Measurements from ENCODE around the gene TMEM229B. TPM values are rescaled to one million over a fixed set of nuclear protein-coding genes. Genes with fewer than 3 reads are reported as not detected.

Gene TMEM229B
- total RNA-seq, 1 donor from 2014 or later = 1.4 TPM

DNA sequence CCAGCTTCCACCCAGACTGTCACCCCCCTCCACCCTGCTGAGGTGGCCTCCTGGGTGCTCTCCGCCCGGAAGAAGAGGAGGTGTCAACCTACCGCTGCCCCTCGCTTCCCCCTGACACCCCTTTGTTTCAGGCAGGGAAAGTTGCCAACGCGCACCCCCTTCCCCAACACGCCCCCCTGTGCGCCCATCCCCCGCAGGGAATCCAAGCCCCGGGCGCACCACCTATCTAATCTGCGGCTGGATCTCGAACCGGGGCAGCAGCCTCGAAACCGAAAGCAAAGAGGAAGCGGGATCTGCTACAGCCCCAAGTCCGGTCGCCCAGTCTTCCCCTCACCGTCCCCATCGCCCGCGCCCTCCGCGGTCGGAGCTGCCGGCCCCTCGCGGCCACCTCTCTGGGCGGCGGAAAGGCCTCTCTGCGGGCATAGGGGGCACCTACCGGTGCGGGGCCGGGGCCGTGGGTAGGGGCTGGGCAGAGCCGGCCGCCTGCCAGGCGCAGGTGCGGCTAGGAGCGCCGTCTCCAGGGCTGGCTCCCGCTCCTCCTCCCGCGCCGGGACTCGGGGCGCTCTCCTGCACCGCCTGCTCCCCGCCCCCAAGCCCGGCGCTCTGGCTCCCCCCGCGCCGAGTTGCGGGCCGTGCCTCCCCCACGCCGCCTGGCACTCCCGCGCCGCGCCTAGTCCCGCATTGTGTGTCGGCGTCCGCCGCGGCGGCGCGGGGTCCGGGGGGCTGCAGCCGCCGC lies 26.3 kb upstream of the TMEM229B start:
- Histone ChIP-seq H3K4me1 (peaks cover 24% of the 10 kb centered on the region), H3K9me3 (replicated peaks) (no peaks in the 10 kb centered on the region), H3K27me3 (ENCODE audit: low read depth) (peaks cover 19% of the 10 kb centered on the region), H3K4me3 (peak overlapping the region; percentile 86), H3K27ac (replicated peaks) (peak overlapping the region; percentile 50), H3K36me3 (no peaks in the 10 kb centered on the region)
- TF ChIP-seq, protein P1, sequence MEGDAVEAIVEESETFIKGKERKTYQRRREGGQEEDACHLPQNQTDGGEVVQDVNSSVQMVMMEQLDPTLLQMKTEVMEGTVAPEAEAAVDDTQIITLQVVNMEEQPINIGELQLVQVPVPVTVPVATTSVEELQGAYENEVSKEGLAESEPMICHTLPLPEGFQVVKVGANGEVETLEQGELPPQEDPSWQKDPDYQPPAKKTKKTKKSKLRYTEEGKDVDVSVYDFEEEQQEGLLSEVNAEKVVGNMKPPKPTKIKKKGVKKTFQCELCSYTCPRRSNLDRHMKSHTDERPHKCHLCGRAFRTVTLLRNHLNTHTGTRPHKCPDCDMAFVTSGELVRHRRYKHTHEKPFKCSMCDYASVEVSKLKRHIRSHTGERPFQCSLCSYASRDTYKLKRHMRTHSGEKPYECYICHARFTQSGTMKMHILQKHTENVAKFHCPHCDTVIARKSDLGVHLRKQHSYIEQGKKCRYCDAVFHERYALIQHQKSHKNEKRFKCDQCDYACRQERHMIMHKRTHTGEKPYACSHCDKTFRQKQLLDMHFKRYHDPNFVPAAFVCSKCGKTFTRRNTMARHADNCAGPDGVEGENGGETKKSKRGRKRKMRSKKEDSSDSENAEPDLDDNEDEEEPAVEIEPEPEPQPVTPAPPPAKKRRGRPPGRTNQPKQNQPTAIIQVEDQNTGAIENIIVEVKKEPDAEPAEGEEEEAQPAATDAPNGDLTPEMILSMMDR (IDR thresholded peaks at IDR 0.05; ENCODE audit: borderline replicate concordance) = no peak
- DNase-seq = peak; percentile 36
- intact Hi-C loops (cut with micrococcal nuclease) = no loop called here

DNA sequence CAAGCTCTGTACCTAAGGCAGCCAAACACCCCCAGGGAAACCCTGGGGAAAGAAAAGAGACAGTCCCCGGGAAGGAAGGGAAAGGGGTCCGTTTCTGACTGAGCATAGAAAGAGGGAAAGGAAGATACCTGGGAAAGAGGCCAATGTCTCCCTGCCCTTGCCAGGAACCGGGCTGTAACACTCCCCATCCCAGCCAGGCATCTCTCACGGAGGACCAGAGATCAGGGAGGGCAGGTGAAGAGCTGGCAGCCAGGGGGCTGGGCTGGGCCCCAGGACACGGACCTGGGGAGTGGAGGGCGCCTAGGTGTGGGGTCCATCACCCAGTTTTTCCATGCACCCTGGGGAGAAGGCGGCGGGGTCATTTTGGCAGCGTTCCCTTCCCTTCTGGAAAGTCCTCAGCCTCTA lies 25.7 kb upstream of the TMEM229B start:
- Histone ChIP-seq H3K9me3 (replicated peaks) (no peaks in the 10 kb centered on the region), H3K27me3 (ENCODE audit: low read depth) (peaks cover 13% of the 10 kb centered on the region), H3K27ac (replicated peaks) (peak overlapping the region; percentile 50), H3K4me1 (peaks cover 24% of the 10 kb centered on the region), H3K4me3 (peak overlapping the region; percentile 86), H3K36me3 (no peaks in the 10 kb centered on the region)
- TF ChIP-seq, protein P1 (IDR thresholded peaks at IDR 0.05; ENCODE audit: borderline replicate concordance) = no peak
- intact Hi-C loops (cut with micrococcal nuclease) = no loop called here
- no peak for DNase-seq

DNA sequence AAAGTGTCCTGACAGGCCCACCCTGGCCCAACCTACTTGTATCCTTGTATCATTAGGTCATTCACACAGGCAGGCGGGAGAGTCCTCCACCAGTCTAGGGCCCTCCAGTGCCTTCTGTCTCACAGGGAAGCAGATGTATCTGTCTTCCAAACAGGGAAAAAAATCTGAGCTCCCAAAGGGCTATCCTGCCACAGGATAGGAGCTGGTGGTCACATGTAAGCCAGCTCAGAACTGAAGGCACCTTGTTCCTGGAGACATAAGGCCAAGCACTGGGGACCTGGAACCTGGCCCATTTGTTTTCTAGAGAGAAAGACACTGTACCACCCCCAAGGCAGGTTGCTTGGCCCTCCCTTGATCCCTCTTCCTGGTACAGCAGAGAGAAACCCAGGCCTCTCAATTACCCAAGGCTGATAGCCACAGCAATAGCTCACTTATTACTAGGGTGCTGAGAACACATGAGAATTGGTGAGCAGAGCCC lies 25.1 kb upstream of the TMEM229B start:
- intact Hi-C loops (cut with micrococcal nuclease) = no loop called here
- DNase-seq = no peak
- Histone ChIP-seq H3K27ac (replicated peaks) (no peak overlapping the region), H3K4me3 (peak overlapping the region; percentile 86), H3K27me3 (ENCODE audit: low read depth) (peaks cover 7% of the 10 kb centered on the region), H3K4me1 (peaks cover 24% of the 10 kb centered on the region), H3K9me3 (replicated peaks) (no peaks in the 10 kb centered on the region), H3K36me3 (no peaks in the 10 kb centered on the region)
- TF ChIP-seq, protein P1 (IDR thresholded peaks at IDR 0.05; ENCODE audit: borderline replicate concordance) = no peak

DNA sequence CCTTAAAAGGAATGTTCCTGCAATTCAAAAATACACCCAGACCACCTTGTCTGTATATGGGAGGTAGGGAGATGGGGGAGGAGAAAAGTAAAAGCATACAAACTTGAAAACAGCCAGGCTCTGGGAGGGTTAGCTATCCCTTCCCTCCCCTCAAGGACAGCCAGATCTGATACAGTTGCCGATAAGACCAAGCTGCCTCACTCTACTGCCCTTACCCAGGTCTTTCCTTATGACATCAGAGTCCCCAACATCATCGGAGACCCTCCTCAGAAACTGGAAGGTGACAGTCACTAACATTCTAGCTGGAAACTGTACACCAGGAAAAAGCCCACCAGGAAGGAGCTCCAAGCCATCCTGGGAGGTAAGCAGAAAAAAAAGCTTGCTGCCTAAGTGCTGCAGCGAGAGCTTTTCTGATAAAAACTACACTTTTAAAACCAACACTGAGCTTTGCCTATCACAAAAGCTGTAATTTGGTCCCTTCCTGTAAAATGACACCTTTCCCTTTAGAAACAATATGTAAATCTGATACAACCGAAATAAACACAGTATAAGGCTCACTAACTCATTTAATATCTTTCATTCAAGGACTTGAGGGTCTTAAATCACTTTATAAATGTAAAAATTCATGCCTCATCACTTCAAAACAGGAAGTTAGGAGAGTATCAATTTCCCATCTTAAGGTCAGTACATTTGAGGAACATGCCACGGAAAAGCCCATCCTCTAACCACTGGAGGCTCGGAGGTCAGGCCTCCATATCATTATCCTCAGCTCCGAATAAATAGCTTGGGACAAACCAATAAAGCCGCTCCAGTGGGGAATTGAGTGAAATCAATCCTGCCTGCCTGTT lies 24.2 kb upstream of the TMEM229B start:
- Histone ChIP-seq H3K9me3 (replicated peaks) (no peaks in the 10 kb centered on the region), H3K27ac (replicated peaks) (no peak overlapping the region), H3K36me3 (no peaks in the 10 kb centered on the region), H3K4me1 (peaks cover 24% of the 10 kb centered on the region), H3K27me3 (ENCODE audit: low read depth) (no peaks in the 10 kb centered on the region), H3K4me3 (no peak overlapping the region)
- TF ChIP-seq, protein P1 (IDR thresholded peaks at IDR 0.05; ENCODE audit: borderline replicate concordance) = no peak
- intact Hi-C loops (cut with micrococcal nuclease) = no loop called here
- DNase-seq = no peak

DNA sequence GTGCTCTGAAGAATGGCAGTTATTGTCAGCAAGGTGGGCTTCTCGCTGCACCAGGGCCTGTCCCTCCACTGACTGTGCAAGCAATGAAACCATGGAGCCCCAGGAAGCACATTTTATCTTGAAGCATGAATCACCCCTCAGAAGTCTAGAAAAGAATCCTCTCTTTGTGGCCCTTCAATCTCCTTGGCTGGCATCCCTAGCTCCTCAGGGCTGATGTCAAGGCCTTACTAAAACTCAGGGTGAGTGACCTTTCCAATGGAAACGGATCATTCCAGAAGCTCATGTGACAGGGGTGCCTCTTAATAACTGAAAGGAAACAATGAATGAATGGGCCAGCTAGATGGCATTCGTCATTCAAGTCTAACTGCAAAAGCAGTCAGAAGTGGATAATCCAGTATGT lies 22.3 kb upstream of the TMEM229B start:
- no peaks in the 10 kb centered on the region for H3K36me3 ChIP-seq
- TF ChIP-seq, protein P1 (IDR thresholded peaks at IDR 0.05; ENCODE audit: borderline replicate concordance) = no peak

More for the DNA sequence above, 22.3 kb upstream of the TMEM229B start:
- intact Hi-C loops (cut with micrococcal nuclease) = no loop called here
- H3K4me3 ChIP-seq = no peak overlapping the region
- H3K27me3 ChIP-seq (ENCODE audit: low read depth) = no peaks in the 10 kb centered on the region
- H3K27ac ChIP-seq (replicated peaks) = no peak overlapping the region
- peaks cover 20% of the 10 kb centered on the region for H3K4me1 ChIP-seq
- no peaks in the 10 kb centered on the region for H3K9me3 ChIP-seq (replicated peaks)
- DNase-seq = no peak

Measured in left ventricle myocardium inferior (tissue), 1 donor.